Stomach smooth muscle (tissue), 2 donors: ENCODE measurements around the gene CFAP57.

Source experiments
- H3K27ac ChIP-seq: one replicate; pipeline ENCODE4 v1.7.0; 2013; ENCODE audit warnings: mild to moderate bottlenecking, low read length, inconsistent platforms
- H3K27me3 ChIP-seq, 2 donors: one replicate each; pipeline ENCODE4 v1.7.0; 2013; ENCODE audit warnings: low read length in 2 of 2; ENCODE audit not compliant: insufficient read depth in 2 of 2, control insufficient read depth in 1 of 2
- H3K36me3 ChIP-seq, 2 donors: one replicate each; pipeline ENCODE4 v1.7.0; 2013; ENCODE audit warnings: low read length in 2 of 2; ENCODE audit not compliant: control insufficient read depth in 2 of 2, insufficient read depth in 2 of 2
- H3K4me1 ChIP-seq: one replicate; pipeline ENCODE4 v1.7.0; 2013; ENCODE audit warnings: low read length; ENCODE audit not compliant: control insufficient read depth, insufficient read depth
- H3K4me3 ChIP-seq, 2 donors: one replicate each; pipeline ENCODE4 v1.7.0; 2013; ENCODE audit warnings: low read length in 2 of 2
- H3K9ac ChIP-seq, 2 donors: one replicate each; pipeline ENCODE4 v1.7.0; 2013; ENCODE audit warnings: low read length in 2 of 2, mild to moderate bottlenecking in 1 of 2
- H3K9me3 ChIP-seq, 2 donors: one replicate each; pipeline ENCODE4 v1.7.0; 2013; ENCODE audit warnings: low read length in 2 of 2; ENCODE audit not compliant: control insufficient read depth in 2 of 2
- donor health status: healthy.
- donor health status: Pancreatic carcinoma.

Gene CFAP57

GRCh38 chr1:43271186-43272118 is 99.3 kb downstream of the CFAP57 start:
- H3K27ac ChIP-seq, result no peak overlapping the region
- peaks cover 4% of the 10 kb centered on the region for H3K4me1 ChIP-seq
- no peak overlapping the region for H3K4me3 ChIP-seq
- H3K9ac ChIP-seq, result no peak overlapping the region
- peaks cover 25 to 34% of the 10 kb centered on the region in 2 donors for H3K27me3 ChIP-seq
- no peaks in the 10 kb centered on the region for H3K36me3 ChIP-seq
- no peaks in the 10 kb centered on the region for H3K9me3 ChIP-seq

GRCh38 chr1:43272161-43272560 is 100.0 kb downstream of the CFAP57 start:
- H3K4me3 ChIP-seq, result no peak overlapping the region
- no peaks in the 10 kb centered on the region for H3K9me3 ChIP-seq
- H3K4me1 ChIP-seq, result peaks cover 4% of the 10 kb centered on the region
- no peak overlapping the region for H3K27ac ChIP-seq
- peaks cover 25 to 34% of the 10 kb centered on the region in 2 donors for H3K27me3 ChIP-seq
- no peak overlapping the region for H3K9ac ChIP-seq
- no peaks in the 10 kb centered on the region for H3K36me3 ChIP-seq

- no peaks in the 10 kb centered on the region for H3K9me3 ChIP-seq
- no peak overlapping the region for H3K27ac ChIP-seq
- no peaks in the 10 kb centered on the region for H3K36me3 ChIP-seq
- H3K4me3 ChIP-seq, result no peak overlapping the region
- no peak overlapping the region for H3K9ac ChIP-seq
- peaks cover 4% of the 10 kb centered on the region for H3K4me1 ChIP-seq
- peaks cover 25 to 34% of the 10 kb centered on the region in 2 donors for H3K27me3 ChIP-seq
These were observed 100.7 kb downstream of the CFAP57 start for GRCh38 chr1:43272576-43273571.

GRCh38 chr1:43273708-43274107 is 101.6 kb downstream of the CFAP57 start:
- Histone ChIP-seq H3K4me3 (no peak overlapping the region), H3K9ac (no peak overlapping the region), H3K4me1 (peaks cover 4% of the 10 kb centered on the region), H3K27ac (no peak overlapping the region), H3K27me3 (peaks cover 25 to 34% of the 10 kb centered on the region in 2 donors), H3K9me3 (no peaks in the 10 kb centered on the region), H3K36me3 (no peaks in the 10 kb centered on the region)

- Histone ChIP-seq H3K9ac (no peak overlapping the region), H3K27me3 (peaks cover 25 to 32% of the 10 kb centered on the region in 2 donors), H3K4me1 (peaks cover 4% of the 10 kb centered on the region), H3K9me3 (no peaks in the 10 kb centered on the region), H3K36me3 (no peaks in the 10 kb centered on the region), H3K4me3 (no peak overlapping the region), H3K27ac (no peak overlapping the region)
These were observed 102.1 kb downstream of the CFAP57 start for GRCh38 chr1:43274125-43274803.

- Histone ChIP-seq H3K4me3 (no peak overlapping the region), H3K9me3 (no peaks in the 10 kb centered on the region), H3K36me3 (no peaks in the 10 kb centered on the region), H3K4me1 (peaks cover 4% of the 10 kb centered on the region), H3K27ac (no peak overlapping the region), H3K27me3 (peaks cover 22 to 28% of the 10 kb centered on the region in 2 donors), H3K9ac (no peak overlapping the region)
These were observed 102.7 kb downstream of the CFAP57 start for GRCh38 chr1:43274804-43275180.

- no peak overlapping the region for H3K4me3 ChIP-seq
- H3K9ac ChIP-seq, result no peak overlapping the region
- H3K27ac ChIP-seq, result no peak overlapping the region
- H3K27me3 ChIP-seq, result peaks cover 11 to 17% of the 10 kb centered on the region in 2 donors
- H3K36me3 ChIP-seq, result no peaks in the 10 kb centered on the region
- H3K9me3 ChIP-seq, result no peaks in the 10 kb centered on the region
- peaks cover 3% of the 10 kb centered on the region for H3K4me1 ChIP-seq
These were observed 103.9 kb downstream of the CFAP57 start for GRCh38 chr1:43275826-43276620.

- Histone ChIP-seq H3K4me1 (no peaks in the 10 kb centered on the region), H3K27ac (no peak overlapping the region), H3K9ac (no peak overlapping the region)
These were observed 104.5 kb downstream of the CFAP57 start for GRCh38 chr1:43276673-43277072.

GRCh38 chr1:43277116-43277876 is 105.2 kb downstream of the CFAP57 start:
- H3K27ac ChIP-seq, result no peak overlapping the region

More at GRCh38 chr1:43276673-43277072, 104.5 kb downstream of the CFAP57 start:
- H3K27me3 ChIP-seq, result peaks cover 9 to 12% of the 10 kb centered on the region in 2 donors
- no peaks in the 10 kb centered on the region for H3K9me3 ChIP-seq
- no peak overlapping the region for H3K4me3 ChIP-seq
- H3K36me3 ChIP-seq, result no peaks in the 10 kb centered on the region

More at GRCh38 chr1:43277116-43277876, 105.2 kb downstream of the CFAP57 start:
- Histone ChIP-seq H3K9me3 (no peaks in the 10 kb centered on the region), H3K36me3 (no peaks in the 10 kb centered on the region), H3K27me3 (peaks cover 4 to 7% of the 10 kb centered on the region in 2 donors), H3K9ac (no peak overlapping the region), H3K4me3 (no peak overlapping the region), H3K4me1 (no peaks in the 10 kb centered on the region)
